H9 (cell line): ENCODE results near the gene SLC2A4RG. TPM values are rescaled to one million over a fixed set of nuclear protein-coding genes. Genes with fewer than 3 reads are reported as not detected.

Source experiments
- DNase-seq: peaks from one replicate; pipeline ENCODE4 v3.0.0-alpha.2; 2017
- H2AFZ ChIP-seq: one replicate; pipeline ENCODE4 v1.6.1; 2013; ENCODE audit warnings: mild to moderate bottlenecking, low read length, control low read depth, moderate library complexity
- H2AK5ac ChIP-seq: 2 replicates; pipeline ENCODE4 v1.6.1; 2013; ENCODE audit warnings: low read length, control low read depth, mixed read lengths; ENCODE audit not compliant: insufficient read length
- H2BK120ac ChIP-seq: one replicate; pipeline ENCODE4 v1.6.1; 2013; ENCODE audit warnings: low read depth, mild to moderate bottlenecking, low read length, control low read depth, inconsistent platforms; ENCODE audit not compliant: poor library complexity, severe bottlenecking
- H2BK12ac ChIP-seq: 2 replicates; pipeline ENCODE4 v1.6.1; 2013; ENCODE audit warnings: low read length, control low read depth, mixed read lengths, low read depth; ENCODE audit not compliant: insufficient read length
- H2BK15ac ChIP-seq: 2 replicates; pipeline ENCODE4 v1.6.1; 2013; ENCODE audit warnings: low read depth, low read length, control low read depth
- H2BK20ac ChIP-seq: one replicate; pipeline ENCODE4 v1.6.1; 2013; ENCODE audit warnings: low read depth, mild to moderate bottlenecking, low read length, control low read depth, inconsistent platforms; ENCODE audit not compliant: poor library complexity, severe bottlenecking
- H2BK5ac ChIP-seq: 2 replicates; pipeline ENCODE4 v1.6.1; 2013; ENCODE audit warnings: low read length, control low read depth, mixed read lengths; ENCODE audit not compliant: insufficient read length
- H3K14ac ChIP-seq: 2 replicates; pipeline ENCODE4 v1.6.1; 2013; ENCODE audit warnings: low read length, control low read depth; ENCODE audit not compliant: insufficient read depth
- H3K18ac ChIP-seq: 2 replicates; pipeline ENCODE4 v1.6.1; 2013; ENCODE audit warnings: low read depth, mild to moderate bottlenecking, mixed read lengths, low read length, control low read depth; ENCODE audit not compliant: insufficient read length
- H3K23ac ChIP-seq: 2 replicates; pipeline ENCODE4 v1.6.1; 2013; ENCODE audit warnings: low read length, control low read depth, mixed read lengths, low read depth; ENCODE audit not compliant: insufficient read length
- H3K23me2 ChIP-seq: 2 replicates; pipeline ENCODE4 v1.6.1; 2013; ENCODE audit warnings: low read depth, mild to moderate bottlenecking, mixed read lengths, low read length, control low read depth; ENCODE audit not compliant: insufficient read length, poor library complexity, severe bottlenecking
- H3K27ac ChIP-seq: 2 replicates; pipeline ENCODE4 v1.5.1; 2013; ENCODE audit warnings: low read length, control low read depth, mixed read lengths, low read depth; ENCODE audit not compliant: insufficient read length
- H3K27me3 ChIP-seq: 2 replicates; pipeline ENCODE4 v1.6.1; 2013; ENCODE audit warnings: low read length, control low read depth, inconsistent platforms; ENCODE audit not compliant: insufficient read depth
- H3K4ac ChIP-seq: 2 replicates; pipeline ENCODE4 v1.6.1; 2013; ENCODE audit warnings: low read depth, mild to moderate bottlenecking, control low read depth, inconsistent platforms, low read length, moderate library complexity
- H3K4me1 ChIP-seq: 2 replicates; pipeline ENCODE4 v1.6.1; 2013; ENCODE audit warnings: low read length, control low read depth, inconsistent platforms; ENCODE audit not compliant: insufficient read depth
- H3K4me2 ChIP-seq: 2 replicates; pipeline ENCODE4 v1.6.1; 2013; ENCODE audit warnings: low read length, control low read depth, mixed read lengths; ENCODE audit not compliant: insufficient read length, insufficient read depth
- H3K56ac ChIP-seq: 2 replicates; pipeline ENCODE4 v1.6.1; 2013; ENCODE audit warnings: low read depth, mild to moderate bottlenecking, mixed read lengths, low read length, control low read depth; ENCODE audit not compliant: insufficient read length
- H3K79me1 ChIP-seq: 2 replicates; pipeline ENCODE4 v1.6.1; 2013; ENCODE audit warnings: low read depth, mild to moderate bottlenecking, moderate library complexity, low read length, control low read depth, inconsistent platforms; ENCODE audit not compliant: insufficient read depth, poor library complexity, severe bottlenecking
- H3K79me2 ChIP-seq: 2 replicates; pipeline ENCODE4 v1.6.1; 2013; ENCODE audit warnings: low read length, control low read depth, inconsistent platforms; ENCODE audit not compliant: insufficient read depth
- H3K9ac ChIP-seq: 2 replicates; pipeline ENCODE4 v1.6.1; 2013; ENCODE audit warnings: low read length, control low read depth, mixed read lengths; ENCODE audit not compliant: insufficient read length; ENCODE audit errors: extremely low read depth
- H3K9me3 ChIP-seq: one replicate; pipeline ENCODE4 v1.6.1; 2013; ENCODE audit warnings: low read depth, low read length, inconsistent platforms; ENCODE audit not compliant: control insufficient read depth
- H3T11ph ChIP-seq: one replicate; pipeline ENCODE4 v1.6.1; 2013; ENCODE audit warnings: mild to moderate bottlenecking, low read length, control low read depth, inconsistent platforms
- H4K20me1 ChIP-seq: one replicate; pipeline ENCODE4 v1.6.1; 2013; ENCODE audit not compliant: control insufficient read depth, insufficient read length, insufficient read depth
- H4K5ac ChIP-seq: 2 replicates; pipeline ENCODE4 v1.6.1; 2013; ENCODE audit warnings: low read depth, mild to moderate bottlenecking, mixed read lengths, low read length, control low read depth; ENCODE audit not compliant: insufficient read length
- H4K8ac ChIP-seq: replicated peaks from 2 replicates; pipeline ENCODE4 v1.6.1; 2013; ENCODE audit warnings: low read length, control low read depth, mixed read lengths, low read depth; ENCODE audit not compliant: insufficient read length
- H4K91ac ChIP-seq: 2 replicates; pipeline ENCODE4 v1.6.1; 2013; ENCODE audit warnings: low read depth, mild to moderate bottlenecking, moderate library complexity, mixed read lengths, low read length, control low read depth; ENCODE audit not compliant: insufficient read length
- H3K27ac Mint-ChIP-seq, 3 experiments: 2 replicates in 2 of 3; 3 replicates in 1 of 3; pipeline ENCODE4 v1.8.0; 2020 to 2021; ENCODE audit warnings: mixed read lengths in 3 of 3, mild to moderate bottlenecking in 1 of 3, moderate library complexity in 1 of 3
- H3K27me3 Mint-ChIP-seq: 2 replicates; pipeline ENCODE4 v1.8.0; 2021; ENCODE audit warnings: low read depth, mild to moderate bottlenecking, moderate library complexity, mixed read lengths
- H3K36me3 Mint-ChIP-seq, 3 experiments: 2 replicates in 2 of 3; 3 replicates in 1 of 3; pipeline ENCODE4 v1.8.0; 2020 to 2021; ENCODE audit warnings: low read depth in 3 of 3, mixed read lengths in 3 of 3; ENCODE audit not compliant: insufficient read depth in 1 of 3
- H3K4me1 Mint-ChIP-seq, 2 experiments: 2 replicates each; pipeline ENCODE4 v1.8.0; 2020; ENCODE audit warnings: mixed read lengths in 2 of 2
- H3K4me3 Mint-ChIP-seq, 2 experiments: 2 replicates in 1 of 2; 3 replicates in 1 of 2; pipeline ENCODE4 v1.8.0; 2020 to 2021; ENCODE audit warnings: mild to moderate bottlenecking in 2 of 2, mixed read lengths in 2 of 2, moderate library complexity in 1 of 2
- H3K9me3 Mint-ChIP-seq, 2 experiments: 2 replicates in 1 of 2; 3 replicates in 1 of 2; pipeline ENCODE4 v1.8.0; 2020; ENCODE audit warnings: mild to moderate bottlenecking in 2 of 2, mixed read lengths in 2 of 2, moderate library complexity in 1 of 2
- WGBS: extraction: QIAGEN DNeasy Blood & Tissue Kit; methylation state at CpG from one replicate; pipeline ENCODE4 v1.1.7; 2013; ENCODE audit warnings: missing lambda C conversion rate, low lambda C conversion rate, mixed read lengths; ENCODE audit not compliant: insufficient read length; ENCODE audit errors: extremely low coverage; 5-methylcytosine and 5-hydroxymethylcytosine counted together
- total RNA-seq: library from RNA; stranded (reverse); gene quantifications from 2 replicates; pipeline ENCODE4 v1.2.1, GENCODE V29; 2021
- TF ChIP-seq, protein P1 (sequence below): fragments of 200-600 bp; sonication (generic); conservative IDR thresholded peaks from 3 replicates; pipeline ENCODE4 v1.8.0; 2021; ENCODE audit warnings: antibody characterized with exemption, mild to moderate bottlenecking

SLC2A4RG gene
- total RNA-seq, 1 experiment from 2014 or later: 43.9 TPM

DNA sequence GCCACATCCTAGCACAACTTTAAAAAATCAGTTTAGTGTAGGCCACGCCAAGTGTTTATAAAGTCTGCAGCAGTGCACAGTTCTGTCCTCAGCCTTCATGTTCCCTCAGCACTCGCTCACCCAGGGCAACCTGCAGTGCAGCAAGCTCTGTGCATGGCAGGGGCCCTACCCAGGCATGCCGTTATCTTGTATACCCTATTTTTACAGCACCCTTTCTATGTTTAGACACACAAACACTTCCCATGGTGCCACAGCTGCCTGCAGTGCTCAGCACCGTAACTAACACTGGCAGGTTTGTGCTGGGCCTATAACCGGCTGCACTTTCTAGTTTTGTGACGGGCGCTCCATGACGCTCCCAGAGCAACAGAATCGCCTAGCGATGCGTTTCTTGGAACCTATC, 47.7 kb downstream of the SLC2A4RG start:
- TF ChIP-seq, protein P1, sequence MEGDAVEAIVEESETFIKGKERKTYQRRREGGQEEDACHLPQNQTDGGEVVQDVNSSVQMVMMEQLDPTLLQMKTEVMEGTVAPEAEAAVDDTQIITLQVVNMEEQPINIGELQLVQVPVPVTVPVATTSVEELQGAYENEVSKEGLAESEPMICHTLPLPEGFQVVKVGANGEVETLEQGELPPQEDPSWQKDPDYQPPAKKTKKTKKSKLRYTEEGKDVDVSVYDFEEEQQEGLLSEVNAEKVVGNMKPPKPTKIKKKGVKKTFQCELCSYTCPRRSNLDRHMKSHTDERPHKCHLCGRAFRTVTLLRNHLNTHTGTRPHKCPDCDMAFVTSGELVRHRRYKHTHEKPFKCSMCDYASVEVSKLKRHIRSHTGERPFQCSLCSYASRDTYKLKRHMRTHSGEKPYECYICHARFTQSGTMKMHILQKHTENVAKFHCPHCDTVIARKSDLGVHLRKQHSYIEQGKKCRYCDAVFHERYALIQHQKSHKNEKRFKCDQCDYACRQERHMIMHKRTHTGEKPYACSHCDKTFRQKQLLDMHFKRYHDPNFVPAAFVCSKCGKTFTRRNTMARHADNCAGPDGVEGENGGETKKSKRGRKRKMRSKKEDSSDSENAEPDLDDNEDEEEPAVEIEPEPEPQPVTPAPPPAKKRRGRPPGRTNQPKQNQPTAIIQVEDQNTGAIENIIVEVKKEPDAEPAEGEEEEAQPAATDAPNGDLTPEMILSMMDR: no peak
- Histone ChIP-seq H3K14ac (no peak overlapping the region), H3T11ph (no peak overlapping the region), H2BK5ac (no peak overlapping the region), H3K4me1 (no peaks in the 10 kb centered on the region), H4K8ac (no peak overlapping the region), H2BK120ac (no peak overlapping the region), H4K20me1 (no peaks in the 10 kb centered on the region), H3K27ac (no peak overlapping the region), H3K27me3 (no peaks in the 10 kb centered on the region), H3K18ac (no peak overlapping the region), H4K5ac (no peak overlapping the region), H3K56ac (no peak overlapping the region), H2BK15ac (no peak overlapping the region), H3K9me3 (no peaks in the 10 kb centered on the region), H3K79me1 (peaks cover 2% of the 10 kb centered on the region), H3K79me2 (no peaks in the 10 kb centered on the region), H2AFZ (no peak overlapping the region), H3K4me2 (no peak overlapping the region), H4K91ac (no peak overlapping the region), H2AK5ac (no peak overlapping the region), H3K4ac (no peak overlapping the region), H2BK12ac (no peak overlapping the region), H3K9ac (no peak overlapping the region), H3K23ac (no peak overlapping the region), H2BK20ac (no peak overlapping the region), H3K23me2 (no peaks in the 10 kb centered on the region)
- Mint-ChIP-seq H3K4me3 (no peak overlapping the region), H3K36me3 (peaks cover 0 to 24% (median 17%) of the 10 kb centered on the region in 3 experiments; a peak in 5 of 7 replicates), H3K27ac (peak overlapping the region in 1 of 3 experiments; percentile 64; a peak in 1 of 7 replicates), H3K27me3 (no peaks in the 10 kb centered on the region; the same call in 1 of the 2 replicates), H3K9me3 (no peaks in the 10 kb centered on the region), H3K4me1 (peaks cover 4 to 9% of the 10 kb centered on the region in 2 experiments; a peak in 3 of 4 replicates)
- WGBS: no CpG with 5 or more reads among the region's 11 CpGs
- DNase-seq: no peak
